GM18520 (cell line): ENCODE results near the gene CD6.

ENCODE experiments used
- ATAC-seq: cut with Tn5 transposase; IDR thresholded peaks from one replicate; pipeline ENCODE4 v1.9.1; 2021; ENCODE audit not compliant: unreplicated experiment

The CD6 gene

DNA sequence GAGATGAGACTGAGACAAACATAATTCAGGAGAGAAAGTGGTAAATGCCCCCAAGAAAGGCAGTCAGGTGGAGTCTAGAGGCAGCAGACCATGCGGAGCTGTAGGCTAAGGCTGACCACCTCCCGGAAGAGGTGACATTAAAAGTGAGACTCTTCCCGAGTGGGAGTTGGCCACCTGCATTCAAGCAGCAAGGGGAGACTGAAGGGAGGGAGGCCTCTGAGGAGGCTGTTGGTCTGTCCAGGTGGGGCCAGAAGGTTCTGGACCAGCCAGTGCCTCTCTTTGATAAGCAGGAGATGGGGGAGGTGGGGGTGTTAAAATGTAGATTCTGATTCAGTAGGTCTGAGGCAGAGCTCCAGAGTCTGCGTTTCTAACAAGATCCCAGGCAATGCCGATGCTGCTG is 37.5 kb downstream of the CD6 start:
- ATAC-seq: no peak

DNA sequence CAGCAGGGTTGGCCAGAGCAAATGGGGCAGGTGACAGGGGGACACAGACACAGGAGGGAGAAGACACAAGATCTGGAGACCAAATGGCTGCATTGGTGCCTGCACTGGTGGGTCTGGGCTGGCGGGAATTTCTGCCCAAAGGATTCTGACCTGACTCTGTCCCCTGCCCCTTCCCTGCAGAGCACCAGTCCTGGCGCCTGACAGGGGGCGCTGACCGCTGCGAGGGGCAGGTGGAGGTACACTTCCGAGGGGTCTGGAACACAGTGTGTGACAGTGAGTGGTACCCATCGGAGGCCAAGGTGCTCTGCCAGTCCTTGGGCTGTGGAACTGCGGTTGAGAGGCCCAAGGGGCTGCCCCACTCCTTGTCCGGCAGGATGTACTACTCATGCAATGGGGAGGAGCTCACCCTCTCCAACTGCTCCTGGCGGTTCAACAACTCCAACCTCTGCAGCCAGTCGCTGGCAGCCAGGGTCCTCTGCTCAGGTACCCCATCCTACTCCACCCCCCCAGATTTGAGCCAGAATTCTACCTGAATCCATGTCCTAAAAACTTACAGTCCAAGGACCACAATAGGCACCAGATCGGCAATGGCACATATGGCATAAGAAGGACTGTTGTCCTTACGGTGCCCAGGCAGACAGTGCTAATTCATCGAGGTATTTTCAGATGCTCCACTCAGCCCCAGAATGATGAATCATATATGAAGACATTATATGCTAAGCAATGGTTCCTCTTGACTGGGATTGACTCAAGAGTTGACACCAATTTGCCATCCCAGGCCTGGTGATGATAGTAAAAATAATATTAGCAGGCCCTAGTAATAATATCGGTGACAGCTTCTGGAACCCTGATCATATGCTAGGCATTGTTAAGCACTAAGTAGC is 38.2 kb downstream of the CD6 start:
- ATAC-seq: no peak

DNA sequence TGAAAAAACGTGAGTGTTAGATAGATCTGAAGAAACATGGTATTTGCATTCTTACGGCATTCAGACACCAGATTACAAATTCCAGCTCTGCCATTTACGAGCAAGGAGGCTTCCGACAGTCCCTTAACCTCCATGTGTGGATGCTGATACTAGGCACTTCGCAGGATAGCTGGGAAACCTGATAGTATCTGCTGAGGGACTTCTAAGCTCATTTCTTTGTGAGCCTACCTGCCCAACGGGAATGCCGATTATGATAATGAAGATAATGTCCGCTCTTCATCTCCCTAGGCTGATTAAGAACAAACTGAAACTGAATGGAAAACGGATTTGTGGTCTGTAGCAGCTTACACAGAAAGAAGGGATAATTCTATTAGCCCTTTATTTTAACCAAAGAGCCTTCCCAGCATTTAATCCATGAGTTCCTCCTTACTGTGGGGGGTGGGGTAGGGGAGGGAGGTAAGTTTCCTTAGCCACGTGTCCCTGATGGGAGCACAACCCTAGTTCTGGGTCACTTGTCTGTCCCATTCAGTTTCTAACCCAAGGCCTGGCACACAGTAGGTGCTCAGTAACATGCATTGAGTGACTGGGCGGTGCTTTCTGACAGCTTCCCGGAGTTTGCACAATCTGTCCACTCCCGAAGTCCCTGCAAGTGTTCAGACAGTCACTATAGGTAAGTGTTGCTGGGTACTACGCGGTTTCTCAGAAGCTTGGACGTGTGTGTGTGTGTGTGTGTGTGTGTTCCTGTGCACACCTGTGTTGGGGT is 39.2 kb downstream of the CD6 start:
- no peak for ATAC-seq

DNA sequence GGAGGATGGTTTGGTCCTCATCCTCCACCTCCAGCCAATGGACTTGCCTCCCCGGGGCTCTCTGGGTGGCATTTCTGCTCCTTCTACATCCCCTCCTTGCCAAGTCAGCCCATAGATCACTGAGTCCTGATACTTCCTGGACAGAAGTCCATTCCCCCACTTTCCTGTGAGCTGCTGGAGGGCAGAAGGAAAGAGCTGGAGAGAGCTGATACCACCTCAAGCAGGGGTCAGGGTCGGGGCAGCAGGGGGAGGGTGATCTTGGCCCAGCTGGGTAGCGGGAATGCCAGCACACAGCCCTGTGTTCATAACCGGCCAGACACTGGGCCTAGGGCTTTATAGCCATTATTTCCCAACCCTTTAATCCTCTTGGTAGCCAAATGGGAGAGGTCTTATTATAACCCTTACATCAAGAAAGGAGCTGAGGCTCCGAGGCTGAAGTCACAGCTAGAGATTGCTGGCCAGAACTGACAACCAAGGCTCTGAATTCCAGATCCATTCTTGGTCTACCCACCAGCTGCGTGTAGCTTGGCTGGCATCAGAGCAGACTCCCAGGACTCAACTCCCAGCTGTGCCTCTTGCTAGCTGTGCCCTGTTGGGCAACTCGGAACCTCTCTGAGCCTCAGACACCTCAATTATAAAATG is 39.9 kb downstream of the CD6 start:
- ATAC-seq: no peak

DNA sequence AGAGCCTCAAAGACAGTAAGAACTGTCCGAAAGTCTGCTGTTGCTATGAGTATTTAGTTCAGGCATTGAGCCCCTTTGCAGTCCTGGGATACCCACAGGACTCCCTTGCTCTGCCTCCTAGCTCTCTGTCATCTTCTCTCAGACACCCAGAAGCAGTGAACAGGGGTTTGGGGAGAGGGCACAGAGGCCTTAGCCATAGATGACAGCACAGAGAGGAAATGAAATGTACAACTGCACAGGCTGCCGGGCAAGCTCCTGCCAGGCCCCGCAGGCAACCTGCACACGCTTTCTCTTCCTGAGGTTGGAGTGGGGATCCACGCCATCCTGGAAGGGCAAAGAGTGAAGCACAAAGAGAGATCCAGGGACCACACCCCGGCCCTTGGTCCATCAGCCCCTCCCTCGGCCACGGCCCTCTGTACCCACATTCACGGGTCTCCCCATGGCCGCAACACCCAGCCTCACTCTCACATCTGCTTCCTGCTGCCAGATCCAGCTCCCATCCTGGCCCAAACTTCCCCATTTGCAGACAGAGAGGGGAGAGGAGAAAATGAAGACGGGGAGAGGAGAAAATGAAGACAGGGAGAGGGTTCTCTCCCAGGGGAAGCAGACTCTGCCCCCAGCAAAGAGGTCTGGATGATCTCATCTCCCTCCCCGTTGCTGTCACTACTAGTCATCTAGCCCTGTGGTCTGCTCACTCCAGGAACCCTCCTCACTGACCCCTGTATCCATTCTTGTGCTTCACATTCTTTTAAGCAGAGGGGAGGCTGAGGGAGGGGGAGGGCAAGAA is 40.7 kb downstream of the CD6 start:
- no peak for ATAC-seq

DNA sequence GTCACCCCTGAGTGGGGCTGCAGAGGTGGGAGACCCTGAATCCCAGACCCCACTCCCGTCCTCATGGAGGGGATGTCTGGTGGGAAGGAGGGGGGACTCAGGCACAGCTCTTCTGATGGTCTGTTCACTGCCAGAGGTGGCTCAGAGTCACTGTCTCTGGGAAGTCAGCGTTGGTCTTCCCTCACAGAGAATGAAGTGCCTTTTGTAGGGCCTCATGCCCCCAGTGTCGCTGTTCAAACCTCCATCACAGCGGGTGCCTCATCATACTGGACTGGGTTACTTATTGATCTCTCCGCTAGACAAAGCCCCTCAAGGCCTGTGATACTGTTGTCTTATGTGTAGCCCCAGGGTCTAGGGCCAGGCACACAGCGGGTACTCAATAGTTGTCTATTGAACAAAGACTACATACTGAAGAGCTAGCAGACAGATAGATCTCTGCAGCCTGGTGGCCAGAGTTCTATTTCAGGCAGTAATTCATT is 41.3 kb downstream of the CD6 start:
- ATAC-seq: no peak

DNA sequence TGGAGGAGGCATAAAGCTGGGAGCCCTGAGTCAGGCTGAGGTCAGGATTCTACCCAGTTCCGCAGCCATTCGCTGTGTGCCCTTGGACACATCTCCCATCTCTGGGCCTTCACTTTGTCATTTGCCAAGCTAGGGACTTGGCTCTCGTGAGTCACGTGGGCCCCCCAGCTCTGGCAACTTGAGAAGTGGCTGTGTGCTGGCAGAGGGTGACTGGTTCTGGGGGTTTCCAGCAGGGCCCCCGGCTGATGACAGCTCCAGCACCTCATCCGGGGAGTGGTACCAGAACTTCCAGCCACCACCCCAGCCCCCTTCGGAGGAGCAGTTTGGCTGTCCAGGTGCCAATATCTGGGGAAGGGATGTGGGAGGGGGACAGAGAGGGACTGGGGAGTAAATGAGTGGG is 46.6 kb downstream of the CD6 start:
- no peak for ATAC-seq

DNA sequence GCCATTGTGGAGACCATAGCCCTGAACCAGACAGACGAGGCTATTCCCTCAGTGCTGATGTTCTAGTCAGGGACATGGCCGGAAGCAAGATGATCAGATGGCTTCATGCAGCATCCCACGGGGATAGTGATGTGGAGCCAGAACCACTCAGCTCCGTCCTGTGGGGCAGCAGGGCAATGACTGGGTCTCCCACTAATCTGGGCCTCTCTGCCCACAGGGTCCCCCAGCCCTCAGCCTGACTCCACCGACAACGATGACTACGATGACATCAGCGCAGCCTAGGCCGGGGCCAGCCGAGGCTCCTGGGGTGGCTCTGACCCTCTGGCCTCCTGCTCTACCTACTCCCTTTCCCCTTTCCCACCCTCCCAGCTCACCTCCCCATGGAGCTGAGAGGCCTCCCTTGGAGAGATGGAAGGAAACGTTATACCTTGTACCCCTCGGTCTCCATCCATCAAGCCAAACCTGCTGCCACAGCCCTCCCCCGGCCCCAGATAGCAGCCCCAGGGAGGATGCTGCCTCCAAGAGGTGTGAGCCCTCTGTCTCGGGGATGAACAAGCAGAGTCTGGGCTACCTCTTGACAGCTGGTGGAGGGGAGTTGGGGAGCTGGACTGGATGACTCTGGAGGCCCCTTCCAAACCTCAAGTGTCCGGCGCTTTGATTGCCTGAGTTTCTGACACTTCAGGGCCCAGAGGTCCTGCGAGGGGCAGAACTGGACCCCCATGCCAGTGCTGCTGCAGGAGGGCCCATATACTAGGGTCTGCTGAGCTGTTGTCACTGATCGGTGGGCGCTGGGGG is 47.8 kb downstream of the CD6 start:
- no peak for ATAC-seq

DNA sequence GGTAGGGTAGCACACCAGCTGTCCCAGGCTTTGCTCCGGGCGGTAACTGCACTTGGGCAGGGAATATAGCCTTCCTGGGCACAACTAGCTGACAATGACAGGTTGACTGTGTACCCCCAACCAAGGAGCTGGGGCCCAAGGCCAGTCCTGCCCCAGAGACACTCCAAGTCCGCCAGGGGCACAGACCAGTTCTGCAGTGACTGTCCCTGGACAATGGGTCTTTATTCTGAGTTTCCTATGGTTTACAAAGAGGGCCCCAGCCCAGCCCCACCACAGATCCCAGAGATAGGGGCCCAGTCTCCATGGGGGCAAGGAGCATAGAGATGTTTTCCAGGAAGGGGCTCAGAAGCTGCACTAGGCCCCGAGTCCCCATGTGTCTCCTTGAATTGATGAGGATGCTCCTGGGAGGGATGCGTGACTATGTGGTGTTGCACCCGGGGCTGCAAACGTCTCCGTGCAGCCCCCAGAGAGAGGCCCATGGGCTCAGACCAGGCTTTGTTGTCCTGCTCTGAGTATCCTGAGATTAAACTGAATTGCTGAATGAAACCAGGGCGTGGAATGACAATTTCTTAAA is 48.4 kb downstream of the CD6 start:
- no peak for ATAC-seq

DNA sequence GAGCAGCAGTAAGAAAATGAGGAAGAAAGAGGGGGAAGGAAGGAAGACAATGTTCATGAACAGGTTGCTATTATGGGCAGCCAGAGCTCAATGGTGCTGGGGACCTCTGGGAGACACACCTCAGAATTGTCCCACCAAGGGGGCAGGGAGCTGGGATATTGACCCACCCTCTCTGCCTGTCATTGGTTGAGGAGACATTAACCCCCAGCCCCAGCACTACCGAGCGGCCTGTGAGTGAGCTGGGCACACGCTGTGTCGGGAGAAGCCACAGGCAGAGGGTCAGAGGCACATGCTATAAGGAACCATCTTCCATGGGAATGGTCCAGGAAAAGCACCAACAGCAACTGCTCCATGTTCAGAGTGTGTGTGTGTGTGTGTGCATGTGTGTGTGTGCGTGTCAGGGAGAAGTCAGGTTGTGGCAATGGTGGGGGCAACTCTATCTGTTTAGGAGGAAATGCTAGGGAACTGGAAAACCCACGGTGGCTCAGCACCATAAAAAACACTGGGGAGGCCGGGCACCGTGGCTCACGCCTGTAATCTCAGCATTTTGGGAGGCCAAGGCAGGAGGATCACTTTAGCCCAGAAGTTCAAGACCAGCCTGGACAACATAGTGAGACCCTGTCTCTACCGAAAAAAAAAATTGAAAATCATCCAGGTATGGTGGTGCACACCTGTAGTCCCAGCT is 49.2 kb downstream of the CD6 start:
- ATAC-seq: no peak

DNA sequence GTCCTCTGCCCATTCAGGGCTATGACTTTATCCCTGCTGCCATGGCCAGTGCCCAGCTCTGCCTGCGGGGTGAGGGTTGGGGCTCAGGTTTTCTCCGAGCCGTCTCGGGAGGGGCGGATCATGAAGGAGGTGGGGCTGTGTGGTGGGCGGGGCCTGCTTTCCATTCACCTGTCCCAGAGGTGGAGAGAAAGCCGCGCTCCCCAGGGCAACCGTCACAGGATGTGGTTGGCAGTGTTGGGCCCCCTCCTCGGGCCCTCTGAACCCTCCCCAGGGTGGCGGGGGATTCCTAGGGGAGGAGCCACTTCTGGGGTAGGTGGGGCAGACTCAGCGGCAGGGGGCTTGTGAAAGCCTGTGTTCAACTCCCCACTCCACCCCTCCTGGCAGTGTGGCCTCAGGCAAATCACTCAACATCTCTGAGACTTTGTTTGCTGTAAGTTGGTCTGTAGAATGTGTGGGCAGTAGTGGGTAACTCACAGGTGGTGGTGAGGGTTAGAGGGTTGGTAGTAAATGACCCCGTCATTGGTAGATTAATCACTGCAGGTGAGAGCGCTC is 50.3 kb downstream of the CD6 start:
- no peak for ATAC-seq

DNA sequence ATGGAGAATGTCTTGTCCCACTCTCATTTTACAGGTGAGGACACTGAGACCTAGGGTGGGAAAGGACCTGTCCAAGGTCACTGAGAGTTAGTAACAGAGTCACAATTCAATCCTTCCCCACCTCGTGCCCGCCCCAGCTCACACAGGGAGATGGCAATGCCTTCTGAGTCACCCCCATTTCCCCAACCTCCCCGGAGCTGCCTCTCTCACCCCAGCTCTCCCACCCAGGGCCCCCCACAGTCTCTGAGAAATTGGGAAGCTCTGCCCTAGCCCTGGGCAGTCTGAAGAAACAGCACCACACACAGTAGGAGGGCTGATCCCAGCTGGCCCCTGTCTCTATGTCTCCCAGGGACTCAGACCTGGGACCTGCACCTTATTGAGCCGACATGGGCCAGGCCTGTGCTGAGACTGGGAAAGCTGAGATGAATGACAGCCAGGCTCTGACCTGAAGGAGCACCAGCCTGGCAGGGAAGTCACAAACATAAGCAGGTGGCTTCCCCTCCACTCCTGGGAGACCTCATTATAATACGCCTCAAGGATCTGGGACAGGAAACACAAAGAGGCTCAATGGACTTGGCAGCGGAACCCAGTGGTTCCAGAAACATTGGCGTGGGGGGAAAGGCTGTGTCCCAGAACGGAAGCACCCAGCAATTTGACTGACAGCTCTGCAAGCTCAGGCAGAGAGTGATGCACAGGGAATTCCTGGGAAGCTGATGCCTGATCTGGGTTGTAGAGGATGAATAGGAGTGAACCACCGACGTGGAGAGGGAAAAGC is 51.0 kb downstream of the CD6 start:
- no peak for ATAC-seq

DNA sequence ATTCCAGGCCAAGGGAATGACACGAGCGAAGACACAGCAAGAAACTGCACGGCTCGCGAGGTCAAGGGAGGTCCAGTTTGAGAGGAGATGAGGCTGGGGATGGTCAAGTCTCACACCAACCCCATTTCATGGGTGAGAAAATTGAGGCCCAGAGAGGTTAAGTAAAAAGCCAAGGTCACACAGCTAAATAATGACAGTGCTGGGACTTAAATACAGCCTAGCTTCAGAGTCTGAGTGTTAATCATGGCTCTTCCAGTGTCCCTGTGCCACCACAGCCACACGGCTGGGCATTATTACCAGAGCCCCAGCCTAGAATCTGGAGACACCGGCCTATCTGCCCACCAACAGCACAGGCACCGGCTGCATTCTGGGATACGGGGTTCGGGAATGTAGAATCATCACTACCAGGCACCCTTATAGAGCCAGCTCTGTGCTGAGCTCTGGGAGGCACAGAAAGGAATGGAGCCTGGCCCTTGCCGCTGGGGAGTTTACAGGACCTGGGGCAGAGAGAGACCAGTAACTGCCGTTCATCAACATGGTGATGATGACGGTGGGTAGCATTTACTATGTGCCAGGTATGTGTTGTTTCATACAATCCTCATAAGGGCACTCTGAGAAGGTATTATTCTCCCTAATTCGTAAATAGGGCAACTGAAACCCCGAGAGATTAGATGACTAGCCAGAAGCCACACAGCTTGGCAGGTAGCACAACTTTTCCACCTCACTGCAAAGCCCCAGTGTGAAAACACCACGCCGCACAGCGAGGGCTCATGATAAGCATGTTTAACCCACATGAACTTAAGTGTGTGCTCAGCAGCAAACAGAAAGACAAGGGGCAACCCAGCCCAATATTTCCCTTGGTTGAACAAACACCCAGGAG is 51.8 kb downstream of the CD6 start:
- ATAC-seq: no peak

DNA sequence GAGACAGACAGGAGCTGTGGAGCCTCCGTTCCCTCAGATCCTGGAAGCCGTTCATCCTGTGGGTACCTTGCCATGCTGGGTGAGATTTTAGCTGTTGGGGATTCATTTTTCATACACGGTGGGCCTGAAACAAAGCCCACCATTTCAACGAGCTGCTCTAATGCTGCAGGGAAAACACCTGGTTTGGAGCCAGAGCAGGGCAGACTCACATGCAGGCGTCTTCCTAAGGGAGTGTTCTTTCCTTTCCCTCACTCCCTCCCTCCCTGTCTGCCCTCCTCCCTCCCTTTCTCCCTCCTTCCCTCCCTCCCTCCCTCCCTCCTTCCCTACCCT is 52.5 kb downstream of the CD6 start:
- no peak for ATAC-seq

DNA sequence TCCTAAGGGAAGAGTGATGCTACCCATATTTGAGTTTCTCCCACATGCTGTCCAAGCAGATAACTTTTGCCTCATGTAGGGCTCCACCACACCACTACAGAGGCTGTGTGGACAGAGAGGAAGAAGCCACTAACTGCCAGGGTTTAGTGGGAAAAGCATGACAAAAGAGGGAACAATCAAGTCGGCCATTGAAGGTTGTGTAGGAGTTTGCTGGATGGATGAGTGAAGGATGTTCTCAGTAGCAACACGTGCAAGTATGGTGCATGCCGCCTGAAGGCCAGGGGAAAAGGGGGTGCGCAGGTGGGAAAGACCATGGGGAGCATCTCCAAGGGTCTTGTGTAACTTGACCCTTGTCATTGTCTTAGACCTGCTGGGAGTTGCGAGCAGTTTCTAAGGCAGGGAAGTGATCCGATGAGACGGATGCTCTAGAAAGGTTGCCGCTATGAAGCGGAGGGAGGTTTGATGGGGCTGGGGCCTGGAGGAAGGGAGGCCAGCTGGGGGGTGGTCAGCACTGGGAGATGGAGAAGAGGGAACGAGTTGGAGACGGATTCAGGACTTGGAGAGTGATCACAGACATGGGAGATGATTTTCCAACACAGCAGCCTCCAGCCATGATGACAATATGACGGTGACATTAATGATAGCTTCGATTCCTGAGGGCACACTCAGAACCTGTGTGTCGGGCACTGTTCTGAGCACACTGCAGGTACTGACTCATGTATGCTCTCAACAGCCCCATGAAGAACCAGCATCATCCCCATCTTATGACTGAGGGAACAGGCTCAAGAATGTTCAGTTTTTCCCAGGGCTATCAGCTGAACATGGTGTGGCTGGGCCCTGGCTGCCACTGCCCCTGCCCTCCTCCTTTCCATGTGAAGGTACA is 53.7 kb downstream of the CD6 start:
- ATAC-seq: no peak

DNA sequence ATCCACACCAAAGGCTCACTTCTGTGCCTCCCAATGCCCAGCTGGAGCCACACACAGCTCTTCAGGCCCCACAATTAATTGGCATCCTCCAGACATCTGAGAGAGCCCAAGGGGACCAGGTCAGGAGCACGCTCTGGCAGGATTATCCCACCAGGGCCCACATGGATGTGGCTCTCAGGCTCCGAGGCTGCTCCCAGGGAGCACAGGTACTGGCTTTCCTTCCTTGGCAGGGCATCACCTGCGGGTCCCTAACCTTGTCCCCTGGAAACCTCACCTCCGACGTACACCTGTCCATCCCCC is 54.3 kb downstream of the CD6 start:
- ATAC-seq: no peak
